Measurements from ENCODE around the gene IER3IP1.
A peak's percentile ranks its signal among the peaks of the same experiment; 100 is the strongest.

The IER3IP1 gene

DNA sequence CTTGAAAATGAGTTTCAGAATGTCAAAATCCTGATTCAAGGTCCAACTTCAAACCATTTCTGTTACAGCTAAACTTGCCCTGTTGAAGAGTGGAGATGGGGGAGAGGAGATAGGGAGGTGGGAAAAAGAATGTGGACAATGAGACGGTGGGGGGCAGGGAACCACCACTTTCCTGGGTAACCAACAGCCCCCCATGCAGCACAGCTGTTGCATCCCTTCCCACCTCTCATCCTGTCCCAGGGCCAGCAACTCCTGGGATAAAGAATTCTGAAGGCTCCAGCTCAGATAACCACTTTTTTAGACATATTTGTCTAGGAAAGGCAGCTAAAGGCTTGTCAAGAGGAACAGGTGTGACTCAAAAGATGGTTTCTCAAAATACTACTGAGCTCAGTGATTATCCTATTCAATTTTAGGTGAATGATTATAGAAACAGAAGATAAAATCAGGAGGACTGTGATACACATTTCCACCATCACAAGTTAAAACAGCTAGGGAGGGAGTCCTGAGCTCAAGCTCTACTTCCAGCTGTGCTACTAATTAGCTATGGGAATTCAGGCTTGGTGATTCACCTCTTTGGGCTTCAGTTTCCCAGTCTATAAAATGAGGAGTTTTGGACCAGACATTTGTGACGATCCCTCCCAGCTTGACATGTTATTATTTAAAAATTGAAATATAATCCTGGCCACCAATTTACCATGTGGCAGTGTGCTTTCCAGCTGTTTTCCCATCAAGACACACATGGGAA lies 62.2 kb downstream of the IER3IP1 start:
- no peak overlapping the region for H3K4me3 ChIP-seq (ENCODE audit: low read depth, low read length)
- TF ChIP-seq CTCF (IDR thresholded peaks at IDR 0.05; ENCODE audit: low read depth, low read length), result no peak
- DNase-seq (ENCODE audit: low read depth, low spot score), result peak; percentile 51
- in situ Hi-C loops (cut with HindIII; ENCODE audit: low sequenced_read_pairs), result no loop called here

DNA sequence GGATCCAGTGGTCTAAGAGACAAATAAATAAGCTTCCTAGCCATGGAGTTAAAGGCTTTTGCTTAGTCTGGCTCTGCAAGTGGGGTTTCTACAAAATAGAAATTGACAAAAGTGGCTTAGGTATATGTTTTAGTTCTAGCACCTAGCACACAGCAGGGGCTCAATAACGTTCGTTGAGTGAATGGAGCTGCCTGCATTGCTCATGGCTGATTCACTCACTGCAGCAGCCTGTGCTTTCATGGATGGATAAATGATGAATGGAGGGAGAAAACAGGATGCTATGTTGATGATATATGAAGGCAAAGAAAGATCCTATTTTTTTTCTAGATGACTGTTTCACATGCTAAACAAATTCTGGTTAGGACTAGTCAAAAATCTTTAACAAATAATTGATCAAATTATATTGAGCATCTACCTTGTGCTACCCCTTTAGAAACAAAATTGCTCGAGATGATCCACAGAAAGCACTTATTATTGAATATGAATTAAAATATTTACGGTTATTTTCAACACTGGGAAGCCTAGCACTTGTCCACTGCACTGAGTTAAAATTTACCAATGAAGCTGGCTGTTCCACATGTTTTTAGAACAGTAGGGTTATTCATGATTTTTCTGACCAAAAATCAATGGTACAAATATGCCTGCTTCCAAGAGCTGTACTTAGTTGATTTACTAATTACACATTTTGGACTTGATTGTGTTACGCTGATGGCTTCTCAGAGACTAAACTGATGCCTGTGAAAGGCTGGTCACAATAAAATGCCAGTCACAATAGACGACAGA lies 65.5 kb downstream of the IER3IP1 start:
- DNase-seq (ENCODE audit: low read depth, low spot score), result peak; percentile 15
- TF ChIP-seq CTCF (IDR thresholded peaks at IDR 0.05; ENCODE audit: low read depth, low read length), result no peak
- H3K4me3 ChIP-seq (ENCODE audit: low read depth, low read length), result no peak overlapping the region
- in situ Hi-C loops (cut with HindIII; ENCODE audit: low sequenced_read_pairs), result no loop called here

- no peak overlapping the region for H3K4me3 ChIP-seq (ENCODE audit: low read depth, low read length)
- no peak for TF ChIP-seq CTCF (IDR thresholded peaks at IDR 0.05; ENCODE audit: low read depth, low read length)
- in situ Hi-C loops (cut with HindIII; ENCODE audit: low sequenced_read_pairs), result no loop called here
- no peak for DNase-seq (ENCODE audit: low read depth, low spot score)
Observed at GRCh38 chr18:47109720-47110119, 66.4 kb downstream of the IER3IP1 start.

- TF ChIP-seq CTCF (IDR thresholded peaks at IDR 0.05; ENCODE audit: low read depth, low read length), result no peak
- no peak for DNase-seq (ENCODE audit: low read depth, low spot score)
- in situ Hi-C loops (cut with HindIII; ENCODE audit: low sequenced_read_pairs), result no loop called here
Observed at GRCh38 chr18:47108998-47109405, 67.2 kb downstream of the IER3IP1 start.

DNA sequence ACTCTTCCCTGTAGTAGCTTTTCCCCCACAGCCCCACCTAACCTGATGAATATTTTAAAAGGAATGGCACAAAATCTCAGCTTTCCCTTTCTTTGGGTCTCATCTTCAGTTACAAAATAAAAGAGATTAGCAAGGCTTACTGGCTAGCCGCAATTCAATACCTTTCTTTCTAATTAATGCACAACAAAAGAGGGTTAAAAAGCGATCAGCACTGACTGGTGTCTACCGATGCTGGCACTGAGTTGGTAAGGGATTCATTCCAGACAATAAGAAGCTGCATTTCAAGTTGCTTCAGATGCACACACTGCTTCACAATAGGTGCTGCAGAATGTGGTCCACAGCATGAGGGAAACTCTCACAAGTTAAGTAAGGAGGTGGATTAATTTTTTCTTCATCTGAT lies 67.8 kb downstream of the IER3IP1 start:
- in situ Hi-C loops (cut with HindIII; ENCODE audit: low sequenced_read_pairs), result no loop called here
- TF ChIP-seq CTCF (IDR thresholded peaks at IDR 0.05; ENCODE audit: low read depth, low read length), result no peak

More at GRCh38 chr18:47108998-47109405, 67.2 kb downstream of the IER3IP1 start:
- H3K4me3 ChIP-seq (ENCODE audit: low read depth, low read length), result no peak overlapping the region

More for the DNA sequence above, 67.8 kb downstream of the IER3IP1 start:
- no peak for DNase-seq (ENCODE audit: low read depth, low spot score)
- no peak overlapping the region for H3K4me3 ChIP-seq (ENCODE audit: low read depth, low read length)
